Fibroblast of skin of right quadriceps (primary cell): Measurements from ENCODE around the gene TFEB.

Source experiments
- DNase-seq: peaks from one replicate; pipeline ENCODE4 v3.0.0-alpha.2; 2013

The TFEB gene

DNA sequence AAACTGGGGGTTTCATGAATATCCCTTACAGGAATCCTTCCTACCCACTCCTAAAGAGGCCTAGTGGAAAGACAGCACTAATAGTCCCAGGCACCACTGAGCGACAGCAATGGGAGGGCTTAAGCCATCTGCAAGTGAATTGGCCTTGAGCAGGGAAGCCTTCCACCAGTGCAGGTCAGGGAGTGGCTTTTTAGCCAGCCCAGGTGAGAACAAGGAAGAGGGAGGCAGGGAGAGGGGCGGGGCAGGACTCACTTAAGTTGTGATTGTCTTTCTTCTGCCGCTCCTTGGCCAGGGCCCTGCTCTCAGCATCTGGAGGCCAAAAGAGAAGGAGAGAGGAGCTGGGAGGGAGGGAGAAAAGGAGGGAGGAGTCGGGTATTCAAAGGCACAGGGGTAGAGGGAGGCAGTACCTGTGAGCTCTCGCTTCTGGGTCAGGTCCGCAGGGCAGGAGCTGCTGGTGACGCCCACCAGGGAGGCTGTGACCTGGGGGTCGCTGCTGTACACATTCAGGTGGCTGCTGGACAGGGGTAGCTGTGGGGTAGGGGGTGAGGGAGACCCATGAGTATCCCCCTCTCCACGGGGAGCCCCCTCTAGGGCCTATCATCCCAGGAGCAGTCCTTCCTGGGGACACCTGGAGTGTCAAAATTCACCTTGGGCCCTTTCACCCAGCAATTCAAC, 47.8 kb downstream of the TFEB start:
- no peak for DNase-seq

- no peak for DNase-seq
These were observed 49.6 kb downstream of the TFEB start for GRCh38 chr6:41685641-41686380.

- DNase-seq = no peak
These were observed 50.9 kb downstream of the TFEB start for GRCh38 chr6:41684311-41685180.

GRCh38 chr6:41683523-41684310, 51.7 kb downstream of the TFEB start:
- DNase-seq = peak; percentile 70

DNA sequence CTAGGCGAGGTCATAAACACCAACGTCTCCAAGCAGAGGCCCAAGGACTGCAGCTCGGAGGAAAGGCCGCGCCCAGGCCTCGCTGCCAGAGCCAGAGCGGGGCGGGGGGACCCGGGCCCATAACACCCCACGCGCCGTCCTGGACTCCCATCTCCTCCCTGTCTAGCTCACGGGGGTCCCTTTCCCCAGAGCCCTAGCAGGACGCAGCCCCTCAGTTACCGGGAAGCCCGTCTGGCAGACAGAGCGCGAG, 52.2 kb downstream of the TFEB start:
- DNase-seq = no peak

DNA sequence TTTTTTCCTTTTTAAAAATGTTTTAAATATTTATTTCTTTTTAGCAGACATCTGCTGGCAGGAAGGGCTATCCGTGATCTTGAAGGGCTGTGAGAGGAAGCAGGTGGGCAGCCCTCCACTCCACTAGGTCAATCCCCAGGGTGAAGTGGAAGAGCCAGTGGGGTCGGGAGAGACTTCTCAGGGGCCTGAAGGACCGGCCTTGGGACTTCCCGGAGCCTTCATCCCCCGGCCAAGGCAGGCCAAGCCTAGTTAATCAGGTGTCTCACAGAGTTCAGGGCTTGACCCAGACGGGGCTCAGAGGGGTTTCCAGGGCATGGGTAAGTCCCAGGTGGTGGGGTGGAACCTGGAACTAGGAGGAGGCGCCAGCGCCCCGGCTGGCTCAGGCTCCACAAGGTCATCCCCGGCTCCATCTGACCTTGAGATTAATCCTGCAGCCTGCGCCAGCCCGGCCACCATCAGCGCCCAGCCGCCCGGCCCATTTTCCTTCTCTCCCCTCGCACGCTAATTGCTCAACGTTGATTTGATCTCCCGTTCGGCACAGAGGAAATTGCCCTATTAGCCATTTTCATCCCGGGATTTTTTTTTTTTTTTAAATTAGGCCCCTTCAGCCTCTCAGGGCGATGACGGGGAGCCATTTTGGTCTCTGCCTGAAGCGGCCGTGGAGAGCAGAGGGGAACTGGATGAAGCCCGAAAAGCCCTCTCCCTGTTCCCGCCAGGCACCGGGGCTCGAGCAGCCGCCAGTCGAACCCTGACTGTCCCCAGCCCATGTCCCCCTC, 52.7 kb downstream of the TFEB start:
- no peak for DNase-seq

GRCh38 chr6:41682056-41682477, 53.3 kb downstream of the TFEB start:
- peak; percentile 92 for DNase-seq

DNA sequence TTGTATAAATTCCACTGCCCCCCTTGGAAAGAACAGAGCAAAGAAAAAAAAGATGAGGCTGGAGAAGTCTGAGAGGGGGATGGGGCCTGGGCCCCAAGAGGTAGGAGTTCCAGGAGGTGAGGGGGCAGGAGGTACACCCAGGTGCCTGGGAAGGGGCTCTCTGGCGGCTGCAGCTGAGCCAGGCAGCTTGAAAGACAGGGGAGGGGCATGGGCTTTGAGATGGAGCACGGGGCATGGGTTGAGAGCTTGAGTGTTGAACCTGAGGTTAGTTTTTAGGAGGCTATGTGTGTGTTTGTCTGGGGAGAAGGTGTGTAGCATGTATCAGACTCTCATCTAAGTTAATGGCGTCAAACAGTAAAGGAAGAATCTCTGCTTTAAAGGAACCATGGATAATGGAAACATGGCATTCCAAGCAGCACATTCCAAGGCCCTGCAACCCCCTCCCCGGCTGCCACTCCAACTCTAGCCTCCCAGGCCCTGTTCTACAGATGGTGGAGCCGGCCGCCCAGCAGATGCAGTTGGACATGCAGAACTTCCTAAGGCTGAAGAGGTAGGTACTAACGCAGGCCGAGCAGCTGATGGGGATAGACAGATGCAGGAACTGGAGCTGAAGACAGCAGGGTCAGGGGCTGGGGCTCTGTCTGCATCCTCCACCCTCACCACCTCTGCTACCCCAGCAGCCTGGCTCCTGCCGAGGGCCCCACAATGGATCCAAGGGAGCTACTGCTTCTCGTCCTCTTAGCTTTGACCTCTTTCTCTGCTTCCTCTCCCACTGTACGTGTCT, 55.0 kb downstream of the TFEB start:
- DNase-seq = no peak

DNA sequence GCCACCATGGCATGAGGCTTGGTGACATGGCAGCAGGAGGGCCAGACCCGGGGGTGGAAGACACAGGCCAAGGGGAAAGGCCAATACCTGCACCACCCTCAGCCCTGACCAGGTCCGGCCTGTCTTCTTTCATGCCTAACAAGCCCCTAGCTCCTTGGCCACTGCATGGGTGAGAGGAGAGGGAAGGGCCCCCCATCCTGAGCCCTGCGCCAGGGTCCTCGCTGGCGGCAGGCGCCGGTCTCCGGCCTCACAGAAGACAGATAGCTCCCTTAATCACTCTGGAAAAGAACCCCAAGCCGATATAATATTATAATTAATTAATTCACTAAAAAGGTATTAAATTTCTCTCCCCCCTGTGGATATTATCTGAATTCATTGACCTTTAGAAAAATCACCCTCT, 55.7 kb downstream of the TFEB start:
- DNase-seq = no peak

DNA sequence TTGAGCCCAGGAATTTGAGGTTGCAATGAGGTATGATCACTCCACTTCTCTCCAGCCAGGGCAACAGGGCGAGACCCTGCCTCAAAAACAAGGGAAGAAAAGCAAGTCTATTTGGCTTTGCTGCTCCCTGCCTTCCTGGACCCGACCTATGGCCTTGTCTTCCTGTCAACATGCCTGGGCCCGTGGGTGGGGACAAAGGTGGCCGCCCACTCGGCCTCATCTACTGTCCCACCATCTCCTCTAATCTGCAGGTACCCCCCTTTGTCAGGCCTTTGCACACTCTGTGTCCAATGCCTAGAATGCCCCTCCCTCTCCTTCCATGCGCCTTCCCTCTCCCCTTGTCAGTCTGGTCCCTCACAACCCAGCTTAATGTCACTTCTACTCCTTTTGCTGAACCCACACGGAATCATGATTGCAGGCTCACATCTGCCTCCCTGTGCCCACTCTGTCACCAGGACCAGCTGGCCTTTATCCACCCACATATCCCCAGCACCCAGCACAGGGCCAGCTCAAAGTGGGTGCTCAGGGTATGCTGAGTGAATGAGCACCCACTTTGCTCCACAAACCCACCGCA, 56.8 kb downstream of the TFEB start:
- no peak for DNase-seq

DNA sequence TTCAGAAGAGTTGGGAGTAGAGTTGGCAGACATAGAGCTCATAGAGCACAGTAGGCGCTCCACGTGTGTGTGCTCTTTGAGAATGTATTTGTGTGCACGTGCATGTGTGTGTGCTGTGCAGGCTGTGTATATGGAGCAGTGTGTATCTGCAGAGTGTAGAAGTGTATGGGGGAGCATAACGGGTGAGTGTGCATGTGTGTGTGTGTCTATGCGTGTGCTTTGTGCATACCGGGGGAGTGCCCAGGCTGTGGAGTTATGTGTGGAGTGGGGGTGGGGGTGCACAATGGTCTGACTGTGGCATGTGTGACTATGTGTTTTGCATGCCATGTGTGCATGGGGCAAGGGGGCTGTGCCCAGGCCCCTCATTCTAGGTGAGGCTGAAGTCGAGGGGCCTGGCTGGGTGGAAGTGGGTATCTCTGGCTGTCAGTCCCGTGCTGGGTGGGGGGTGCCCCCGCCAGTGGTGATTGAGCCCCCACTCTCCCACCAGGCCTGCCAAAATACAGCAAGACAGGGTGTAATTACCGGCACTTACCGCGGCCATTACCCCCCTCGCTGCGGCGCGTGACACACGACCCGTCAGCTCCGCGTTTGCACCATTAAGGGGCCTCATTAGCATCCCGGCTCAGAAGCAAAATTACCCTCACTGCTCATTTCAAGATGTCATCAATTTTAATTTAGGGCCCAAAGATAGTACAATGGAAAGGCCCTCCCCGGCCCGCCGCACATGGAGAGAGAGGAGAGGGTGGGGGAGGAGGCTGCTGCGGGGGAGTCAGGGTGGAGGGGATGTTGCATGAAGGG, 58.1 kb downstream of the TFEB start:
- no peak for DNase-seq

DNA sequence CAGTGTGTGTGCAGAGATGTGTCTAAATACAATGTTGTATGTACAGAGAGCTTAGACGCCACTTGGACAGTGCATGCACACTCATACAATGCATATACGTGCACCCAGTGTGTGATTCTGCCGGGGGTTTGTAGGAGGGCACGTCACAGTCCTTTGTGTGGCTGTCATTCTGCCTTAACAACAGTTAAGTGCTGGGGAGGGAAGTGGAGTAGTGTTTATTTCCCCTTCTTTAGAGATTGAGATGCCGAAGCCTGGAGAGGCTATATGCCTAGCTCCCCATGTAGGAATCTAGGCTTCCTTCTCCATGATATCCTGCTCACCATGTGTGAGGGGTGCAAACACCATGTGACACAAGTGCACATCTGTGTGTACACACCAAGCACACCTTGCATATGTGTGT, 59.0 kb downstream of the TFEB start:
- no peak for DNase-seq

DNA sequence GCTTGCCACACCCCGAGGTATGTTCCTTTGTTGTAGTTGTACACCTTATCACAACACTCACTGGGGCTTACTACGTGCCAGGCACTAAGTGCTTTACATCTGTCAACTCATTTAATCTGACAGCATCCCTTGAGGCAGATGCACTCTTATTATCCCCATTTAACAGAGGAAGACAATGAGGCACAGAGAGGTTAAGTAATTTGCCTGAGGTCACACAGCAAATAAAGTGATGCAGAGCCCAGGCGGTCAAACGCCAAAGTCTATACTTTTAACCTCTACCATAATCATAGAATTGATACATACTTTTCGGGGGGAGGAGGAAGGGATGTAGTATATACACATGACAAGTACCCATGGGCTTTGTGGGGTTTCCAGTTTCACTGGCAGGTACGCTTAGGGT, 59.4 kb downstream of the TFEB start:
- no peak for DNase-seq

DNA sequence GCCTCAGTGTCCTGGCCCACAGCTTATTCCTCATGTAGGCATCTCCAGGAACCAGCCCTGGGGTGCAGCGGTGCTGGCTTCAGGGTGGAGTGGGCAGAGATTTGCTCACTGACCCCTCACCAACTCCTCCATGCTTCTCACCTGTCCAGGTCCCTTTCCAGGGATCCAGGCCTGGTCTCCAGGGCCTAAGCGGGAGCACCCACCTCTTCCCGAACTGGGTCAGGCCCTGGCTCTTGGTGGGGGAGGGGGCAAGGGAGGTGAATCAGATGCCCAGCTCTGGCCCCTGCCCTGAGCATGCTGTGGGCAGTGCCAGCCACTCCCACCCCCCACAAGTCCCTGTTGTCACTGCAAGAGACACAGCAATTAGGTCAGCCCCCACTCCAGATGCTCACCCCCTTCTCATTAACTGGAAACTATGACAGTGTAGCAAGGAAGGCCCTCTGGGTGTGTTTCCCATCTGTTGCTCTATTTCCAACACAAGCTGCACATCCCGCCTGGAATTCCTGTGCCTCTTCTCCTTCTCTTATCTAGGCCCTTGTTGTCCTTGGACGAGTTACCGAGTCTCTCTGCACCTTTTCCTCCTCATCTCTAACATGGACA, 60.1 kb downstream of the TFEB start:
- no peak for DNase-seq

GRCh38 chr6:41674231-41675000, 61.0 kb downstream of the TFEB start:
- DNase-seq = no peak

- no peak for DNase-seq
These were observed 61.8 kb downstream of the TFEB start for GRCh38 chr6:41673704-41674000.

DNA sequence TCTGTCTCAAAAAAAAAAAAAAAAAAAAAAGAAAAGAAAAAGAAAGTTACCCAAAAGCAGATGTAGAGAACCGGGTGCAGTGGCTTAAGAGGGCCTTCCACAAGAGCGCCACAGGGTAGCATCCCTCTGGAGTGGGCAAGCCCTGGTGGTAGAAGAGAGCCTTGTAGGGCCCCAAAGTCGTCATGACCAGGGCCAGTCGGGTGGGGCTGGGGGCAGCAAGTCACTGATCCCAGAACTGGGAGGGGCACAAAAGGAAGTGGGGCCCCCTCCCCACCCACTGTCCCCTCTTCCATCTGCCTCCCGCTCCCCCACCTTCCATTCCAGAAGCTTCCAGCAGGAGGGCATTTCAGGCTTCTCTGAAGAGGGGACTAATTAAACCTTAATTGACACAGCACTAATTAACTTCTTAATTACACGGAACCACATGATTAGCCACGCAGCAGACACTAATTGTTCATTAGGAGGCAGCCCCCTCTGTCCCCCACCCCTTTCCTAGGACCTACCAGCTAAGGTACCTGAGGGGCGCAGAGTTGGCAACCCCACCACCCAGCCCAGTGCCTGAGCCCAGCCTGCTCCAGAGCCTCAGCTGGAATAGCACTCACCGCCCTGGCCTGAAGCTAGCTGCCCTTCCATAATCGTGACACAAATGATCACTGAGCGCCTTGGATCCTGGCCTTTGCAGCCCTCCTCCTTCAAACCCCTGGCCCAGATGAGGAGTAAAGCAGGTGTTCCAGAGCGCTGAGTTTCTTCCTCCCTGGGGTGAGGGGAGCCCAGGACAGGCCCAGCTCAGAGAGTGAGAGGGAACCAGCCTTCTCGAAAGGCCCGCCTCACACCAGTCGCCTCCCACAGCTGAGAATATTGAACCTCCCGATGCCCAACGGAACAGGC, 62.3 kb downstream of the TFEB start:
- no peak for DNase-seq

DNA sequence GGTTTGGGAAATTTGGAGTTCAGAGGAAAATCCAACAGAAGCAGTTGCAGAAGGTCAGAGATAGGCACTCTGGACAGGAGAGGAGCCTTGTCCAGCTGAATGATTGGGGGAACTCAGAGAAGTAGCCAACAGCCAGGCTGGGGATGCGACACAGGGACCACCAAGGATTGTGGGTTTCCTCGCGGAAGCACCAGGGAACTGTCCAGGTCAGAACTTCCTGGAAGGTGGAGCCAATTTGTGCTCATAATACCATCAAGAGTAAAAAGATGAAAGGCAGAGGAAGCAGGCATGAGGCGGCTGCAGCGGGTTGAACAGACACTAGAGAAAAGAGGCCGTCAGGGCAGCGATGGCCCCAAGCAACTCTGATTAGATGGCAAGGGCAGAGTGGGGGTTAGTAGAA, 63.4 kb downstream of the TFEB start:
- DNase-seq = no peak
